BJ (cell line): ENCODE data around the gene C10orf90. TPM values are rescaled to one million over a fixed set of nuclear protein-coding genes. Genes with fewer than 3 reads are reported as not detected.
A peak's percentile ranks its signal among the peaks of the same experiment; 100 is the strongest.

ENCODE experiments used
- CTCF ChIA-PET: fragments of 350-600 bp; formaldehyde crosslinking; extraction: SDS; loops from one replicate; lab custom pipeline; 2021; ENCODE audit warnings: antibody characterized with exemption, inconsistent platforms; lab: Yijun Ruan, JAX
- POLR2A ChIA-PET: fragments of 300-600 bp; sonication (Branson Sonifier 250); formaldehyde crosslinking; extraction: SDS; loops from one replicate; lab custom pipeline; 2021; ENCODE audit warnings: antibody characterized with exemption; lab: Charles Lee
- DNase-seq: peaks from one replicate; pipeline ENCODE4 v3.0.0-alpha.2; 2011; ENCODE audit warnings: low read depth
- H3K27me3 ChIP-seq: 2 replicates; pipeline ENCODE4 v1.6.0; 2011; ENCODE audit warnings: low read length; ENCODE audit not compliant: control insufficient read depth, insufficient read depth
- H3K36me3 ChIP-seq: 2 replicates; pipeline ENCODE4 v1.5.1; 2011; ENCODE audit warnings: low read length; ENCODE audit not compliant: control insufficient read depth, insufficient read depth
- H3K4me3 ChIP-seq: 2 replicates; pipeline ENCODE4 v1.5.1; 2011; ENCODE audit warnings: low read depth, mild to moderate bottlenecking, control low read depth, low read length
- CTCF ChIP-seq: IDR thresholded peaks from 2 replicates; pipeline ENCODE4 v1.5.1; 2011; ENCODE audit warnings: low read depth, mild to moderate bottlenecking, control low read depth, inconsistent platforms, low read length, moderate library complexity; ENCODE audit not compliant: insufficient read depth
- polyA plus RNA-seq: library from polyadenylated mRNA; depleted of rRNA; stranded (reverse); fragments of >200 nt; gene quantifications from 2 replicates; pipeline ENCODE4 v1.2.3, GENCODE V29; 2011

Gene C10orf90
- polyA plus RNA-seq, 1 experiment, result not detected

- ChIA-PET POLR2A (no interaction called here), CTCF (interaction anchor here (0.5 to 5.5 kb wide), 45 partner anchors 10 to 638 kb away, joined by 3 to 79 read pairs (median 4); partner anchors contain the start of gene ADAM12)
Measured at GRCh38 chr10:126503392-126504062, 167.0 kb downstream of the C10orf90 start.

GRCh38 chr10:126502441-126502840 lies 168.1 kb downstream of the C10orf90 start:
- POLR2A ChIA-PET, result no interaction called here
- H3K4me3 ChIP-seq, result no peak overlapping the region
- no peaks in the 10 kb centered on the region for H3K36me3 ChIP-seq
- no peak for DNase-seq
- no peak for TF ChIP-seq CTCF
- CTCF ChIA-PET, result interaction anchor here (1.2 to 5.5 kb wide), 7 partner anchors 11 to 567 kb away, joined by 3 to 79 read pairs (median 17); partner anchors contain the start of gene ADAM12
- no peaks in the 10 kb centered on the region for H3K27me3 ChIP-seq

More at GRCh38 chr10:126503392-126504062, 167.0 kb downstream of the C10orf90 start:
- TF ChIP-seq CTCF, result no peak
- Histone ChIP-seq H3K4me3 (no peak overlapping the region), H3K27me3 (no peaks in the 10 kb centered on the region), H3K36me3 (no peaks in the 10 kb centered on the region)
- no peak for DNase-seq

- DNase-seq, result no peak
- CTCF ChIA-PET, result interaction anchor here (0.9 to 5.5 kb wide), 8 partner anchors 12 to 620 kb away, joined by 3 to 79 read pairs (median 12); partner anchors contain the start of gene ADAM12
Measured at GRCh38 chr10:126501828-126502227, 168.7 kb downstream of the C10orf90 start.

GRCh38 chr10:126500866-126501265 lies 169.6 kb downstream of the C10orf90 start:
- CTCF ChIA-PET, result interaction anchor here (0.9 to 5.5 kb wide), 8 partner anchors 13 to 619 kb away, joined by 3 to 79 read pairs (median 12); partner anchors contain the start of gene ADAM12
- H3K27me3 ChIP-seq, result no peaks in the 10 kb centered on the region
- POLR2A ChIA-PET, result interaction anchor here (0.6 kb wide), 1 partner anchor 226 kb away, joined by 3 read pairs; no protein-coding TSS in a partner anchor

More at GRCh38 chr10:126501828-126502227, 168.7 kb downstream of the C10orf90 start:
- no peak for TF ChIP-seq CTCF
- POLR2A ChIA-PET, result interaction anchor here (0.5 kb wide), 2 partner anchors 308 to 495 kb away, joined by 3 to 4 read pairs; no protein-coding TSS in a partner anchor
- no peaks in the 10 kb centered on the region for H3K36me3 ChIP-seq
- no peaks in the 10 kb centered on the region for H3K27me3 ChIP-seq
- no peak overlapping the region for H3K4me3 ChIP-seq

More at GRCh38 chr10:126500866-126501265, 169.6 kb downstream of the C10orf90 start:
- Histone ChIP-seq H3K4me3 (no peak overlapping the region), H3K36me3 (no peaks in the 10 kb centered on the region)
- peak; percentile 45 for DNase-seq
- no peak for TF ChIP-seq CTCF
